ENCODE measurements around the gene PGAP3.

- TF ChIP-seq CTCF (IDR thresholded peaks at IDR 0.05) (no peak), POLR2AphosphoS5 (IDR thresholded peaks at IDR 0.05) (no peak), POLR2A (IDR thresholded peaks at IDR 0.05) (no peak)
Observed at GRCh38 chr17:39677072-39677471, 10.8 kb downstream of the PGAP3 start.
